MM.1S (cell line): ENCODE results near the gene POLN.

Experiments
- DNase-seq: peaks from one replicate; pipeline ENCODE4 v3.0.0-alpha.2; 2015
- H2AFZ ChIP-seq: fragments of 300-600 bp; sonication (generic); 2 replicates; pipeline ENCODE4 v1.6.0; 2016; ENCODE audit warnings: antibody characterized with exemption, low read length
- H3F3A ChIP-seq: fragments of 300-600 bp; sonication (generic); 2 replicates; pipeline ENCODE4 v1.6.1; 2016; ENCODE audit warnings: mild to moderate bottlenecking, antibody characterized with exemption, low read length, moderate library complexity, mixed read lengths; ENCODE audit not compliant: insufficient read depth
- H3K27ac ChIP-seq: fragments of 300-600 bp; sonication (generic); 2 replicates; pipeline ENCODE4 v1.5.1; 2016; ENCODE audit warnings: mild to moderate bottlenecking, low read length
- H3K27me3 ChIP-seq: fragments of 300-600 bp; sonication (generic); replicated peaks from 2 replicates; pipeline ENCODE4 v1.6.0; 2016; ENCODE audit warnings: low read length; ENCODE audit not compliant: insufficient read depth
- H3K36me3 ChIP-seq: fragments of 300-600 bp; sonication (generic); replicated peaks from 2 replicates; pipeline ENCODE4 v1.6.1; 2016; ENCODE audit warnings: mild to moderate bottlenecking, low read length, mixed read lengths; ENCODE audit not compliant: insufficient read depth
- H3K4me1 ChIP-seq: fragments of 300-600 bp; sonication (generic); 2 replicates; pipeline ENCODE4 v1.6.1; 2016; ENCODE audit warnings: low read length, mixed read lengths
- H3K4me2 ChIP-seq: fragments of 300-600 bp; sonication (generic); 2 replicates; pipeline ENCODE4 v1.6.0; 2016; ENCODE audit warnings: low read depth, low read length
- H3K4me3 ChIP-seq: fragments of 300-600 bp; sonication (generic); 2 replicates; pipeline ENCODE4 v1.5.1; 2016; ENCODE audit warnings: low read length, mixed read lengths
- H3K79me2 ChIP-seq: fragments of 300-600 bp; sonication (generic); 2 replicates; pipeline ENCODE4 v1.6.1; 2016; ENCODE audit warnings: mixed run types, low read length, mixed read lengths
- H3K9ac ChIP-seq: fragments of 300-600 bp; sonication (generic); 2 replicates; pipeline ENCODE4 v1.6.1; 2016; ENCODE audit warnings: low read length, mixed read lengths
- H3K9me2 ChIP-seq: fragments of 300-600 bp; sonication (generic); replicated peaks from 2 replicates; pipeline ENCODE4 v1.6.1; 2016; ENCODE audit warnings: mild to moderate bottlenecking, low read length, mixed read lengths; ENCODE audit not compliant: insufficient read depth
- H3K9me3 ChIP-seq: fragments of 300-600 bp; sonication (generic); replicated peaks from 2 replicates; pipeline ENCODE4 v1.6.1; 2016; ENCODE audit warnings: mild to moderate bottlenecking, low read length, mixed read lengths; ENCODE audit not compliant: insufficient read depth
- H4K20me1 ChIP-seq: fragments of 300-600 bp; sonication (generic); 2 replicates; pipeline ENCODE4 v1.6.1; 2016; ENCODE audit warnings: mild to moderate bottlenecking, low read length, moderate library complexity, mixed read lengths; ENCODE audit not compliant: insufficient read depth
- CTCF ChIP-seq: fragments of 300-600 bp; sonication (generic); IDR thresholded peaks from 2 replicates; pipeline ENCODE4 v1.5.1; 2016; ENCODE audit warnings: antibody characterized with exemption, low read length, mixed read lengths
- EZH2 ChIP-seq: fragments of 300-600 bp; sonication (generic); optimal IDR thresholded peaks from 2 replicates; pipeline ENCODE3; 2017; ENCODE audit warnings: low read depth, mild to moderate bottlenecking, antibody characterized with exemption, low read length, mixed read lengths
- EZH2phosphoT487 ChIP-seq: fragments of 300-600 bp; sonication (generic); IDR thresholded peaks from 2 replicates; pipeline ENCODE4 v1.6.1; 2018; ENCODE audit warnings: antibody characterized with exemption, low read length

Gene POLN

GRCh38 chr4:2168469-2169319 is 73.2 kb downstream of the POLN start:
- H3K27ac ChIP-seq, result no peak overlapping the region
- no peak overlapping the region for H3K9ac ChIP-seq
- no peaks in the 10 kb centered on the region for H3F3A ChIP-seq
- H2AFZ ChIP-seq, result no peak overlapping the region
- TF ChIP-seq CTCF (no peak), EZH2 (no peak), EZH2phosphoT487 (no peak)
- no peaks in the 10 kb centered on the region for H3K27me3 ChIP-seq
- H3K79me2 ChIP-seq, result no peaks in the 10 kb centered on the region
- no peaks in the 10 kb centered on the region for H3K36me3 ChIP-seq
- H3K4me2 ChIP-seq, result no peak overlapping the region
- no peaks in the 10 kb centered on the region for H3K9me3 ChIP-seq
- no peak overlapping the region for H3K4me3 ChIP-seq
- no peaks in the 10 kb centered on the region for H4K20me1 ChIP-seq
- H3K9me2 ChIP-seq, result no peaks in the 10 kb centered on the region
- no peaks in the 10 kb centered on the region for H3K4me1 ChIP-seq
- no peak for DNase-seq

- DNase-seq, result no peak
- no peak overlapping the region for H2AFZ ChIP-seq
Observed at GRCh38 chr4:2166253-2166652, 75.7 kb downstream of the POLN start.

GRCh38 chr4:2165391-2165790 is 76.5 kb downstream of the POLN start:
- H3K9ac ChIP-seq, result no peak overlapping the region
- no peaks in the 10 kb centered on the region for H3K79me2 ChIP-seq
- DNase-seq, result no peak
- TF ChIP-seq EZH2phosphoT487 (no peak), CTCF (no peak), EZH2 (no peak)
- H3K27ac ChIP-seq, result no peak overlapping the region
- no peaks in the 10 kb centered on the region for H3K9me3 ChIP-seq
- no peaks in the 10 kb centered on the region for H3K9me2 ChIP-seq
- H3K27me3 ChIP-seq, result no peaks in the 10 kb centered on the region
- H4K20me1 ChIP-seq, result no peaks in the 10 kb centered on the region
- H3K4me2 ChIP-seq, result no peak overlapping the region
- H3F3A ChIP-seq, result no peaks in the 10 kb centered on the region
- H2AFZ ChIP-seq, result no peak overlapping the region
- no peak overlapping the region for H3K4me3 ChIP-seq
- H3K4me1 ChIP-seq, result no peaks in the 10 kb centered on the region
- no peaks in the 10 kb centered on the region for H3K36me3 ChIP-seq

More at GRCh38 chr4:2166253-2166652, 75.7 kb downstream of the POLN start:
- H3F3A ChIP-seq, result no peaks in the 10 kb centered on the region
- no peak overlapping the region for H3K4me2 ChIP-seq
- H3K36me3 ChIP-seq, result no peaks in the 10 kb centered on the region
- H3K27me3 ChIP-seq, result no peaks in the 10 kb centered on the region
- no peak overlapping the region for H3K9ac ChIP-seq
- H3K4me3 ChIP-seq, result no peak overlapping the region
- no peaks in the 10 kb centered on the region for H3K9me2 ChIP-seq
- H3K27ac ChIP-seq, result no peak overlapping the region
- H4K20me1 ChIP-seq, result no peaks in the 10 kb centered on the region
- H3K4me1 ChIP-seq, result no peaks in the 10 kb centered on the region
- no peaks in the 10 kb centered on the region for H3K9me3 ChIP-seq
- H3K79me2 ChIP-seq, result no peaks in the 10 kb centered on the region
- TF ChIP-seq CTCF (no peak), EZH2 (no peak), EZH2phosphoT487 (no peak)
